HG03039 (cell line): ENCODE data around the gene ATG16L2.
"Not testable (repeated sequence)": the region's sequence is repeated elsewhere in the genome, so short reads cannot be mapped to it uniquely, and the experiment has no call there.

ENCODE experiments used
- ATAC-seq: cut with Tn5 transposase; IDR thresholded peaks from one replicate; pipeline ENCODE4 v1.9.1; 2021; ENCODE audit warnings: mild to moderate bottlenecking, moderate library complexity; ENCODE audit not compliant: unreplicated experiment

Gene ATG16L2

GRCh38 chr11:72779495-72780128 is 34.6 kb upstream of the ATG16L2 start:
- ATAC-seq = no peak

DNA sequence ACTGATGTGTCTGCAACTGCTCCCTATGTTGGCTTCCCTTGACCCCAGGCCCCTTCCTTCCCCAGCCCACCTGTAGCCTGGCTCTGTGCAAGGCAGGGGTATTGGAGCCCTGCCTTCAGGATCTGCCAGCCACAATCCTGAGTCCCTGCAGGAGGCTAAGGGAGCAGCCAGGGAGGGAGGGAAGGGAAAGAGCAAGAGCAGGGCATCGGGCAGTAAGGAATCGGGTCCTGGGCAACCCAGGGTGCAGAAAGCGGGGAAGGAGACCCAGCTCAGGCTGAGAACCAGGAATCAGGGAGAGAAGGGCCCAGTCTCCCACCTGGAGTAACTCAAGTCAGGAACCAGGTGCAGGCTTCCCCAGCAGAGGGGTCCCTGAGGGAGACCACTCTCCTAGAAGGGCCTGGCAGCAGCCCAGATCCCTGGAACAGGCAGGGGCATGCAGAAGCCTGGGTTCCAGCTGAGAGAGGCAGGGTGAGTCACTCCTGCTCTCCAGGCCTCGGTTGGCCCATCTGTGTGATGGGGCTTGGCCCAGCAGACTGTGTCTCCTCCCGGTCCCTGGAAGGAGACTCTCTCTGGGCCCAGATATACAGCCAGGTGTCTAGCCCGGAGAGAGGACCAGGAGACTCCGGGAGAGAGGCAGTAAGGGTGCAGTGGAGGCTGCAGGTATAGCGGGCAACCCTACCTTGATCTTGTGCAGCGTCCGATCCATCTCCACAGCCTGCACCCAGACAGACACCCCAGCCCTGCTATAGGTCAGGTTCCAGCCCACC is 33.7 kb upstream of the ATG16L2 start:
- no peak for ATAC-seq

GRCh38 chr11:72781063-72781312 is 33.2 kb upstream of the ATG16L2 start:
- no peak for ATAC-seq

DNA sequence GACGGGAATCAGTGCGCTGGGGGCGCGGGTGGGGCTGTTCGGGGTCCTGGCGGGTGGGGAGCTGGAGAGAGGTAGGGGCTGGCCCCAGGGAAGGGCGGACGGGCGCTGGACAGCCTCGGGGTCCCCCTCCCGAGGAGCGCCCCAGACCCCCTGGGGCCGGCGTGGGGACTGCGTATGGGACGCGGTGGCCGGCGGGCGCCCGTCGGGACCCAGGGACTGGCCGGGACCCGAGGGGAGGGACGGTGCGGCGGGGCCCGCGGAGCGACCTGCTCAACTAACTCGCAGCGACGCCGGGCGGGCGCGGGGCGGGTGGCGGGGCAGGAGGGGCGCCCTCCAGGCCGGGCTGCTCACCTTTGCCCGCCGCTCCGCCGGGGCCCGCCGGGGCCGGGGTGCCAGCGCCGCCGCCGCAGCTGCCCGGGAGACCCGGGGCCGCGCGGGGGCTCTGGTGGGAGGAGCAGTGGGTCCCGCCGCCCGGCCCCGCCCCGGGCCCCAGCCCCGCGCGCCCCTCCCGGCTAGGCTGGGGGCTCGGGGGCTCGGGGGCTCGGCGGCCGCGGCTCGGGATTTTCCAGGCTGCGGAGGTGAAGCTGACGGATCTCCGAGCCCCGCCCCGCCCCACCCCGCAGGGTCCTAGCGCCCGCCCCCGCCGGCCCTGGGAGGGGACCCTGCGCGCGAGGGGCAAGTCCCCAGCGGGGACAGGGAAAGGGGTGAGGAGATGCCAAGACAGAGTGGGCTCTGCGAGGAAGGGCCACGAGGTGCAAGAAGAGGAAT is 32.7 kb upstream of the ATG16L2 start:
- no peak for ATAC-seq

DNA sequence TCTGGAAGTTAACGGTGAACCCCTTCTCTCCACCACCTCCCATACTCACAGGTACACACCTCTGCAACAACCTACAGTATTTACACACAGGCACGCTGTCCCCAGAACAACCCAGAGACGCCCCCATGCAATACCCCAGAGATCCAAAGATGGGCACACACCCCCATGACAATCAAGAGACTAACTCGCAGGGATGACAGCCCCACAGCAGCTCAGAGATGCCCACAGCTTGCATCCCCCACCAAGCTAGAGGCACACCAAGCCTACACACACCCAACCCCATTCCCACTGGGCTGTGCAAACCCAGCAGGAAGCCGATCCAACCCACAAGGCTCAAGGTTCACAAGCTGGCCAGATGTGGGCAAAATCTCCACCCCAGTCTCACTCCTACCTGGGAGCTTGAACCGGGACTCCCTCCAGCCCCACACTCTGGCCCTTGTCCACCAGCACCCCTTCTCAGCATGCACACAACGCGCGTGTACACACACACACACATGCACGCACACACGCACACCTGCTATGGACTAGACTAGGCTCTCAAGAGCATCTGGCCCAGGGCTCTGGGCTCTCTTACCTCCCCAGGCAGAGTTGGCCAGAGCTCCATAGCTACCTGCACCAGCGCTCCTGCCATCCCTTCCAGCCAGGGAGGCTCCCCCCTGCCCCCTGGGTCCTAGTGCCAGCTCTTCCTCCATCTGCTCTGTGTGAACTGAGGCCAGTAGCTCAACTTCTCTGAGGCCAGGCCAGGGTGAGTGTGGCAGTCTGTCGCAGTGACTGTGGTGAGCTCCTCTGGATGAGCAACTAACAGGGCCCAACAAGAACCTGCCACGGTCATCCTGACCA is 31.9 kb upstream of the ATG16L2 start:
- no peak for ATAC-seq

DNA sequence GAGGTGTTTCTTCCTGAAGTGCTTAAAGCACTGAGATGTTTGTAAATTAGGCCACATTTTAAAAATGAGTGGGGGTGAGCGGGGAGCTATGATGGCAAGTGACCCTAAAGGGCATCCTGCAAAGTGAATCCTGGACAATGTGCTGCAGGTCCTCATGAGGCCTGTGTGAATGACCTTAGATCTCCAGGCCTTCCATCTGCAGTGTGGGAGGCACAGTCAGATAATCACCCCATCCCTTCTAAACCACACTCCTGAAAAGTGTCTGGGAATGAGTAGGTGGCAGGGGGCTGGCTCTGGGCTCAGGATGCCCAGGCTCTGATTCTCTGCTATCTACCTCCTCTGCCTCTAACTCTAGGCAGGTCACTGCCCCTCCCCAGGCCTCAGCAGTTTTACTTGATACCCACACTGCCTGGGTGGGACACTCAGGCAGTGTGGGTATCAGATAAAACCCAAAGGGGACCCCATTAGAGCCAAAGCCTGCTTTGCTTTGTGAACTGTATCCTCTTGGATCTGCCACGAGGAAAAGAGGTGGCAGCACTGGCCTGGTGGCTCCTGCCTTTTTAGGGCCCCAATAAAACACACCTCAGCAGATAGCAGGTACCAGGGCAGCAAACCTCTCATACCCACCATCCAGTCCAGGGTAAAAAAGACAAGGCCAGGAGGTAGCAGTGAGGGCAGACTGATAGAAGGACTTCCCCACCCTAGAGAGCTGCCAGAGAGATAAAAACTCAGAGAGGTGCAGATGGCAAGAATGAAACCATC is 30.9 kb upstream of the ATG16L2 start:
- ATAC-seq = no peak

GRCh38 chr11:72784662-72785061 is 29.5 kb upstream of the ATG16L2 start:
- ATAC-seq = no peak

DNA sequence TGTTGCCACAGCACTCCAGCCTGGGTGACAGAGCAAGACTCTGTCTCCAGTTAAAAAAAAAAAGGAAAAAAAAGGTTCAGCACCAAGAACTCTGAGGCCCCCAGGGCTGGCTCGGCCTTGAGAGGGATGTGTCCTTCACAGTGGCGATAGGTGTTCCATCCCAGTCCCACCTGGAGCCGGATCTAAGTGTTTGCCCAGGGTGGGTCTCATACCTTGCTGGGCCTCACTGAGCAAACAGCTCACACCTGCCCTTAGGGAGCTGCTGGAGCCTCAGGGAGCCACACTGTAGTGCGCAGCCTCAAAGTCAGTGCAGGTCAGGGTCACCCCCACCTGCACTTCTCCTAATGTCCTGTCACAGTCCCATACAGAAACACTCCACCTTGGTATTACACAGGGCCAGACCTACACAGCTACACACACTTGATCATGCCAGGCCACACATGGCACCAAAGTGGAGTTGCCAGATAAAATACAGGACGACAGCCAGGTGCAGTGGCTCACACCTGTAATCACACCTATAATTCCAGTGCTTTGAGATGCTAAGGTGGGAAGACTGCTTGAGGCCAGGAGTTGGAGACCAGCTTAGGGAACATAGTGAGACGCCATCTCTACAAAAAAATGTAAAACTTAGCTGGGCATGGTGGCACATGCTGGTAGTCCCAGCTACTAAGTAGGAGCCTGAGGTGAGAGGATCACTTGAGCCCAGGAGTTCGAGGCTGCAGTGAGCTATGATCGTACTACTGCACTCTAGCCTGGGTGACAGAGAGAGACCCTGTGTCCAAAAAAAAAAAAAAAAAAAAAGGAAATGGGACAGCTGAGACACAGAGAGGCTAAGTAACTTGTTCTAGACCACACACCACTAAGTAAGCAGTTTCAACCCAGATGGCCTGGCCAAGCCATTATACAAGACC is 27.7 kb upstream of the ATG16L2 start:
- ATAC-seq = no peak

GRCh38 chr11:72787216-72788104 is 26.8 kb upstream of the ATG16L2 start:
- ATAC-seq = no peak

GRCh38 chr11:72788241-72788640 is 26.0 kb upstream of the ATG16L2 start:
- ATAC-seq = no peak

- no peak for ATAC-seq
These were observed 24.6 kb upstream of the ATG16L2 start for GRCh38 chr11:72789493-72790131.

DNA sequence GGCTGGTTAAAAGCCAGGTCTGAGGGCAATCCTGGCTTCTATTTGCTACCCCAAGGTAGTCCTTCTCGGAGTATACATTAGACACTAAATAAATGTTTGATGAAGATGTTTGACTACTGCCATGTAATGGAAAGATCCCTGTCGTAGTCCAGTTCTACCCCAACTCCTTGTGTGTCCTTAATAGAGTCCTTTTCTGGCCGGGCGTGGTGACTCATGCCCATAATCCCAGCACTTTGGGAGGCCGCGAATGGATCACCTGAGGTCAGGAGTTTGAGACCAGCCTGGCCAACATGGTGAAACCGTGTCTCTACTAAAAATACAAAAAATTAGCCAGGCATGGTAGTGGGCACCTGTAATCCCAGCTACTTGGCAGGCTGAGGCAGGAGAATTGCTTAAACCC is 23.0 kb upstream of the ATG16L2 start:
- ATAC-seq = not testable (repeated sequence)

GRCh38 chr11:72792437-72793021 is 21.7 kb upstream of the ATG16L2 start:
- no peak for ATAC-seq

GRCh38 chr11:72793076-72793424 is 21.2 kb upstream of the ATG16L2 start:
- no peak for ATAC-seq

DNA sequence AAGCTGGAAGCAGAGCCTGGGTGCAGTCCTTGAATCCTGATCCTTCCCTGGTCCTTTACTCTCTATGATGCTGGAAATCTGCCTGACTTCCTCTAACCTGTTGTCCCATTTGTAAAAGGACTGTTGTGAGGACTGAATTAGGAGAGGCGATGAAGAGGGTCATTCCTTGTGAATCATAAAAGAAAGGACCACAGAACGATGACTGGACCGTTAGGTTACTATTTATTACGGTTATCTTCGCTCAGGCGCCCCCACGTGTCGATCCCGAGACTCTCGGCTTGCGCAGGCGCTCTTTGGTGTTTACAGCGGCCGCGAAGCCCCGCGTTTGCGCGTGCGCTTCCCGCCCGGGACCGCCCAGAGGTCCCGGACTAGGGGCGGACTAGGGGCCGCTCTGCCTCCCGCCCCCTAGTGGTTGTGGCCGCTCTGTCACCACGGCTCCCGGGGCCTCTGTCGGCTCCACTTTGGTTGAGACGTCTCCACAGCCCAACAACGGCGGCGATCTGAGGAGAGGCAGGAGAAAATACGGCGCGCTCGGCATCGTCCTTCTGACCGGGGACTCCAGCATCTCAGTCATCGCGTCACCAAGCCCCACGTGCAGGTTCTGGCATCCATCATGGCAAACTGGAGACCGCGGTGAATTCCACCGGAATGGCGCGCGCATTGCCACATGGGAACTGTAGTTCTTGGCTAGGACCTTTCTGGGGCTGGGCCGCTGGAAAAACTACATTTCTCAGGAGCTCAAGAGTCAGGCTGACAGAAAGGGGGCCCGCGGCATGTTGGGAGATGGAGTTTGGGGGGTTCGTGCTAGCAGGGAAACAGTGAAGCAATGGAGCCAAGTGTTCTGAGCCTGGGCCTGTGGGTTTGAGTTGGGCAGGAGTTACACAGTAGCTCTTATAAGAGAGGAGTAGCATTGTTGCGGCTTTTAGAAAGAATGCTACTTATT is 20.5 kb upstream of the ATG16L2 start, which contains the start of gene STARD10:
TSS of gene STARD10 (minus strand) at position 623 of the 943 bp plus-strand sequence. CDS start 12,866 bp downstream, outside the sequence.
- peak; percentile 75 for ATAC-seq

- ATAC-seq = no peak
These were observed 15.8 kb upstream of the ATG16L2 start for GRCh38 chr11:72798361-72798760.
